SK-N-SH treated with all-trans-retinoic acid at 6 μM for 48 hours (cell line): Measurements from ENCODE around the gene MAP3K14.
"Not testable (repeated sequence)": the region's sequence is repeated elsewhere in the genome, so short reads cannot be mapped to it uniquely, and the experiment has no call there.

Experiments used
- ATAC-seq: fragments of 200-7000 bp; cut with Tn5 transposase; 3 replicates; pipeline ENCODE4 v1.9.1; 2020; ENCODE audit warnings: mild to moderate bottlenecking, moderate library complexity
- BACH2 ChIP-seq: fragments of 250-450 bp; sonication (Bioruptor Pico); IDR thresholded peaks from 2 replicates; pipeline ENCODE4 v1.9.0; 2021; ENCODE audit warnings: mild to moderate bottlenecking, borderline replicate concordance
- CSDC2 ChIP-seq: fragments of 250-450 bp; sonication (Bioruptor Pico); IDR thresholded peaks from 2 replicates; pipeline ENCODE4 v1.5.0; 2020; ENCODE audit warnings: mild to moderate bottlenecking, moderate library complexity
- GLIS3 ChIP-seq: fragments of 250-450 bp; sonication (Bioruptor Pico); IDR thresholded peaks from 2 replicates; pipeline ENCODE4 v1.5.0; 2020; ENCODE audit warnings: mild to moderate bottlenecking, moderate library complexity
- ISL1 ChIP-seq: fragments of 250-450 bp; sonication (Bioruptor Pico); IDR thresholded peaks from 2 replicates; pipeline ENCODE4 v2.1.2; 2022; ENCODE audit warnings: mild to moderate bottlenecking, moderate library complexity
- OSR1 ChIP-seq: fragments of 250-450 bp; sonication (Bioruptor Pico); IDR thresholded peaks from 2 replicates; pipeline ENCODE4 v1.8.0; 2022; ENCODE audit warnings: moderate library complexity, mild to moderate bottlenecking, inconsistent platforms
- PPARA ChIP-seq: fragments of 250-450 bp; sonication (Bioruptor Pico); IDR thresholded peaks from 2 replicates; pipeline ENCODE4 v1.5.0; 2020; ENCODE audit warnings: mild to moderate bottlenecking, borderline replicate concordance
- TCF4 ChIP-seq: fragments of 250-450 bp; sonication (Bioruptor Pico); IDR thresholded peaks from 2 replicates; pipeline ENCODE4 v1.8.0; 2021; ENCODE audit warnings: mild to moderate bottlenecking, moderate library complexity, borderline replicate concordance
- TOX ChIP-seq: fragments of 250-450 bp; sonication (Bioruptor Pico); IDR thresholded peaks from 2 replicates; pipeline ENCODE4 v1.8.0; 2021; ENCODE audit warnings: mild to moderate bottlenecking, moderate library complexity, borderline replicate concordance
- TSHZ2 ChIP-seq: fragments of 250-450 bp; sonication (Bioruptor Pico); IDR thresholded peaks from 2 replicates; pipeline ENCODE4 v1.5.0; 2020; ENCODE audit warnings: mild to moderate bottlenecking, moderate library complexity
- ZFP3 ChIP-seq: fragments of 250-450 bp; sonication (Bioruptor Pico); IDR thresholded peaks from 2 replicates; pipeline ENCODE4 v1.5.0; 2020; ENCODE audit warnings: mild to moderate bottlenecking, moderate library complexity
- ZFP30 ChIP-seq: fragments of 450-650 bp; formaldehyde crosslinking; IDR thresholded peaks from 2 replicates; pipeline ENCODE4 v1.5.0; 2022; ENCODE audit warnings: mild to moderate bottlenecking, moderate library complexity
- ZNF70 ChIP-seq: fragments of 450-650 bp; formaldehyde crosslinking; IDR thresholded peaks from 2 replicates; pipeline ENCODE4 v1.5.0; 2020; ENCODE audit warnings: mild to moderate bottlenecking, moderate library complexity
- TF ChIP-seq, protein P1 (sequence below): fragments of 250-450 bp; sonication (Bioruptor Pico); IDR thresholded peaks from 2 replicates; pipeline ENCODE4 v1.5.1; 2021; ENCODE audit warnings: mild to moderate bottlenecking, moderate library complexity
- TF ChIP-seq, protein P2 (sequence below): fragments of 250-450 bp; sonication (Bioruptor Pico); IDR thresholded peaks from 2 replicates; pipeline ENCODE4 v1.8.0; 2021; ENCODE audit warnings: low read depth, mild to moderate bottlenecking, moderate library complexity, borderline replicate concordance
- TF ChIP-seq, protein P3 (sequence below): fragments of 250-450 bp; sonication (Bioruptor Pico); IDR thresholded peaks from 2 replicates; pipeline ENCODE4 v1.8.0; 2020; ENCODE audit warnings: mild to moderate bottlenecking, moderate library complexity, borderline replicate concordance
- TF ChIP-seq, protein P4 (sequence below): fragments of 250-450 bp; sonication (Bioruptor Pico); IDR thresholded peaks from 2 replicates; pipeline ENCODE4 v1.5.1; 2020; ENCODE audit warnings: low read depth, mild to moderate bottlenecking, moderate library complexity

The MAP3K14 gene

DNA sequence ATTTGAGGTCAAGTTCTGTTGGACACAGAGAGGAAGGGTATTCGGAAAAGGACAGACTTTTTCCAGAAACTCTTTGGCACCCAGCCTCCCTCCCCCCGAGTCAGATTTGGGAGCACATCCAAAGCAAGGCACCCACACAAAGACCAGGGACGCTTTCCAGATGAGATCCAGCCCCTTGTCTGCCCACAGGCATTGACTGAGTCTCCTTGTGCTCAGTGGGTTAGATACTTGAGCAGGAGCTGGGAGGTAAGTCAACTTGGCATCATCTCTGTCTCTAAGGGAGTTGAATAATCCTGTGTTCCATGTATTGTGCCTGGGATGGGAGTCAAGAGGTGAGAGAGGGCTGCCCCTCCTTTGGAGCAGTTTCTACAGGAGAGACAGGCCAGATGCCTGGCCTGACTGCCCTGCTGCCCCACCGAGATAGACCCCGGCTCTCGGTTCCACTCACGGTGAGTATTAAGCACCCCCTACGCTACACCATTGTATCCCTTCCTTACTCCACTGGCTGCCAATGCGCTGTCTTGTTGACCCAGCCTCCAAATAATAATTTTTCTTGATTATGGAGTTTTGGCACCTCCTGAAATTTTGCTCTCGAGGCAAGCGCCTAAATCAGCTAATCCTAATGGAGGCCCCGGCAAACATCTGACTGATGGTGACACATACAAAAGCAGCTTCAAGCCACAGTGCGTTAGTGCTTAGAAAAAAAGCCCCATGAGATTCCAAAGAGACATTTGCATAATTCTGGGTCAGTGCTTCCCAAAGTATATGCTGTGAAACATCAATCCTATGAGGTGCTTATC is 29.6 kb upstream of the MAP3K14 start (continued):
- no peak for TF ChIP-seq ISL1 (CRISPR knock-in tag)
- no peak for TF ChIP-seq OSR1 (CRISPR knock-in tag)
- TF ChIP-seq BACH2: no peak
- TF ChIP-seq ZFP30 (CRISPR knock-in tag): no peak

- TF ChIP-seq TSHZ2 (CRISPR knock-in tag) (no peak), GLIS3 (CRISPR knock-in tag) (no peak), ZFP3 (no peak), TCF4 (CRISPR knock-in tag) (no peak), TOX (CRISPR knock-in tag) (no peak), ZNF70 (CRISPR knock-in tag) (no peak), OSR1 (CRISPR knock-in tag) (no peak), ZFP30 (CRISPR knock-in tag) (no peak), PPARA (CRISPR knock-in tag) (no peak), CSDC2 (CRISPR knock-in tag) (no peak), BACH2 (no peak)
- TF ChIP-seq, protein P1, sequence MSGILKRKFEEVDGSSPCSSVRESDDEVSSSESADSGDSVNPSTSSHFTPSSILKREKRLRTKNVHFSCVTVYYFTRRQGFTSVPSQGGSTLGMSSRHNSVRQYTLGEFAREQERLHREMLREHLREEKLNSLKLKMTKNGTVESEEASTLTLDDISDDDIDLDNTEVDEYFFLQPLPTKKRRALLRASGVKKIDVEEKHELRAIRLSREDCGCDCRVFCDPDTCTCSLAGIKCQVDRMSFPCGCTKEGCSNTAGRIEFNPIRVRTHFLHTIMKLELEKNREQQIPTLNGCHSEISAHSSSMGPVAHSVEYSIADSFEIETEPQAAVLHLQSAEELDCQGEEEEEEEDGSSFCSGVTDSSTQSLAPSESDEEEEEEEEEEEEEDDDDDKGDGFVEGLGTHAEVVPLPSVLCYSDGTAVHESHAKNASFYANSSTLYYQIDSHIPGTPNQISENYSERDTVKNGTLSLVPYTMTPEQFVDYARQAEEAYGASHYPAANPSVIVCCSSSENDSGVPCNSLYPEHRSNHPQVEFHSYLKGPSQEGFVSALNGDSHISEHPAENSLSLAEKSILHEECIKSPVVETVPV (CRISPR knock-in tag): no peak
- TF ChIP-seq, protein P2, sequence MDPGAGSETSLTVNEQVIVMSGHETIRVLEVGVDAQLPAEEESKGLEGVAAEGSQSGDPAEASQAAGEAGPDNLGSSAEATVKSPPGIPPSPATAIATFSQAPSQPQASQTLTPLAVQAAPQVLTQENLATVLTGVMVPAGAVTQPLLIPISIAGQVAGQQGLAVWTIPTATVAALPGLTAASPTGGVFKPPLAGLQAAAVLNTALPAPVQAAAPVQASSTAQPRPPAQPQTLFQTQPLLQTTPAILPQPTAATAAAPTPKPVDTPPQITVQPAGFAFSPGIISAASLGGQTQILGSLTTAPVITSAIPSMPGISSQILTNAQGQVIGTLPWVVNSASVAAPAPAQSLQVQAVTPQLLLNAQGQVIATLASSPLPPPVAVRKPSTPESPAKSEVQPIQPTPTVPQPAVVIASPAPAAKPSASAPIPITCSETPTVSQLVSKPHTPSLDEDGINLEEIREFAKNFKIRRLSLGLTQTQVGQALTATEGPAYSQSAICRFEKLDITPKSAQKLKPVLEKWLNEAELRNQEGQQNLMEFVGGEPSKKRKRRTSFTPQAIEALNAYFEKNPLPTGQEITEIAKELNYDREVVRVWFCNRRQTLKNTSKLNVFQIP (CRISPR knock-in tag): no peak
- TF ChIP-seq, protein P3, sequence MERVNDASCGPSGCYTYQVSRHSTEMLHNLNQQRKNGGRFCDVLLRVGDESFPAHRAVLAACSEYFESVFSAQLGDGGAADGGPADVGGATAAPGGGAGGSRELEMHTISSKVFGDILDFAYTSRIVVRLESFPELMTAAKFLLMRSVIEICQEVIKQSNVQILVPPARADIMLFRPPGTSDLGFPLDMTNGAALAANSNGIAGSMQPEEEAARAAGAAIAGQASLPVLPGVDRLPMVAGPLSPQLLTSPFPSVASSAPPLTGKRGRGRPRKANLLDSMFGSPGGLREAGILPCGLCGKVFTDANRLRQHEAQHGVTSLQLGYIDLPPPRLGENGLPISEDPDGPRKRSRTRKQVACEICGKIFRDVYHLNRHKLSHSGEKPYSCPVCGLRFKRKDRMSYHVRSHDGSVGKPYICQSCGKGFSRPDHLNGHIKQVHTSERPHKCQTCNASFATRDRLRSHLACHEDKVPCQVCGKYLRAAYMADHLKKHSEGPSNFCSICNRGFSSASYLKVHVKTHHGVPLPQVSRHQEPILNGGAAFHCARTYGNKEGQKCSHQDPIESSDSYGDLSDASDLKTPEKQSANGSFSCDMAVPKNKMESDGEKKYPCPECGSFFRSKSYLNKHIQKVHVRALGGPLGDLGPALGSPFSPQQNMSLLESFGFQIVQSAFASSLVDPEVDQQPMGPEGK (CRISPR knock-in tag): no peak
- TF ChIP-seq, protein P4, sequence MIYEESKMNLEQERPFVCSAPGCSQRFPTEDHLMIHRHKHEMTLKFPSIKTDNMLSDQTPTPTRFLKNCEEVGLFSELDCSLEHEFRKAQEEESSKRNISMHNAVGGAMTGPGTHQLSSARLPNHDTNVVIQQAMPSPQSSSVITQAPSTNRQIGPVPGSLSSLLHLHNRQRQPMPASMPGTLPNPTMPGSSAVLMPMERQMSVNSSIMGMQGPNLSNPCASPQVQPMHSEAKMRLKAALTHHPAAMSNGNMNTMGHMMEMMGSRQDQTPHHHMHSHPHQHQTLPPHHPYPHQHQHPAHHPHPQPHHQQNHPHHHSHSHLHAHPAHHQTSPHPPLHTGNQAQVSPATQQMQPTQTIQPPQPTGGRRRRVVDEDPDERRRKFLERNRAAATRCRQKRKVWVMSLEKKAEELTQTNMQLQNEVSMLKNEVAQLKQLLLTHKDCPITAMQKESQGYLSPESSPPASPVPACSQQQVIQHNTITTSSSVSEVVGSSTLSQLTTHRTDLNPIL (CRISPR knock-in tag): no peak
- TF ChIP-seq, all 23 proteins: peak for 0
- no peak for ATAC-seq
These were observed 28.9 kb upstream of the MAP3K14 start for GRCh38 chr17:45345554-45346215.

DNA sequence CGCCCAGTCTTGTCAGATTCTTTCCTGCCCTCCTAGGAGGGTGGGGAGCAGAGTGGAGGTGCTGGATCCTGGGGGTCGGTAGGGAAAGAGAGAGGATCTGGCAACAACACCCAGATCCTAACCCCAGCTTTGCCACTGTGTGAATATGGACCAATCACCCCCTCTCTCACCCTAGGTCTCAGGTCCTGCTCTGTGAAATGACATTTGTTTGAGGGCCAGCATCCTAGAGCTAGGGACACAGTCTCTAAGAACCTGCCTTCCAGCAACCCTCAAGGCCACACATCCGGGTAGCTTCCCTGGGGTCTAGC is 28.4 kb upstream of the MAP3K14 start:
- no peak for TF ChIP-seq ISL1 (CRISPR knock-in tag)
- TF ChIP-seq, all 23 proteins: peak for 0
- no peak for ATAC-seq

- not testable (repeated sequence) for ATAC-seq
These were observed 27.3 kb upstream of the MAP3K14 start for GRCh38 chr17:45343967-45344664.
